GM18870 (cell line): ENCODE results near the gene OR13C8.

Source experiments
- ATAC-seq: cut with Tn5 transposase; IDR thresholded peaks from one replicate; pipeline ENCODE4 v1.9.1; 2021; ENCODE audit warnings: moderate library complexity; ENCODE audit not compliant: unreplicated experiment

Gene OR13C8

GRCh38 chr9:104611213-104611612, 42.2 kb downstream of the OR13C8 start:
- ATAC-seq = no peak

GRCh38 chr9:104617418-104617817, 48.5 kb downstream of the OR13C8 start:
- ATAC-seq = no peak

DNA sequence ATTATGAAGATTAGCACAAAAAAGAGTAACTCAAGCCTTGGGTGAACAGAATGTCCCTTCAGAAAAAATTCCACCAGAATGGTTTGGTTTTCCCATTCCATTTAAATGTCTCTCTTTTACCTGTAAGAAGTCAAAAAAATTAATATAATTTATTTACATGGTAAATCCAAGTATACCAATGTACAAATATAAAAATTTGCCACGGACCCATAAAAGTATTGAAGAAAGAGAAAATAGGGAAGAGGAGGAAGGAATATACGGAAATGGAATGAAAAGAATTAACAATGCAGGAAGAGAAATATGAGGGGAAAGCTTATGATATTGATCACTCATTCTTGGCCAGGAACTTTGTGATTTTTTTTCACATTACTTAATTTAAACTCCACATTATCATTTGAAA, 49.1 kb downstream of the OR13C8 start, which contains the start of gene OR13C9:
OR13C9 (minus strand) TSS at position 101 of the 400 bp plus-strand sequence; CDS start at position 101, 0 bp downstream.
- no peak for ATAC-seq
